Effector CD8-positive, alpha-beta T cell (primary cell): ENCODE data around the gene RAB3IL1.
"Not testable (repeated sequence)": the region's sequence is repeated elsewhere in the genome, so short reads cannot be mapped to it uniquely, and the experiment has no call there.

Source experiments
- DNase-seq: peaks from one replicate; lab custom pipeline; 2025; lab: John Stamatoyannopoulos, UW

RAB3IL1 gene

DNA sequence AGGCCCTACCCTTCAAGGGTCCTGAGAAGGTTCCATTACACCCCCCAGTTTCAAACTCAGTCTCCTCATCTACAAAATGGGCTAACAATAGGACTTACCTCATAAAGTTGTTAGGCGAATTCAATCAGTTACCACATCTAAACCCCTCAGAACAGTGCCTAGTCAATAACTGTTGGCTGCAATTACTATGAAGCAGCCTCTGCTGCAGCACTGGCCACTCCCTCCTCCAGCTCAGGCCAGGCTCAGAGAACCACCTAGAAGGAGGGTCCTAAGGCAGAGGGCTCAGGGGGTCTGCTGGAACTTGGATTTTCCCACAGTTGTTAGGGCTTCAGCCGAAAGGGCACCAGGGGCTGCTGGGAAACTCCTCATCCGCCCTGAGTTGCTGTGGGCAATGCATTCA lies 30.7 kb downstream of the RAB3IL1 start:
- no peak for DNase-seq

DNA sequence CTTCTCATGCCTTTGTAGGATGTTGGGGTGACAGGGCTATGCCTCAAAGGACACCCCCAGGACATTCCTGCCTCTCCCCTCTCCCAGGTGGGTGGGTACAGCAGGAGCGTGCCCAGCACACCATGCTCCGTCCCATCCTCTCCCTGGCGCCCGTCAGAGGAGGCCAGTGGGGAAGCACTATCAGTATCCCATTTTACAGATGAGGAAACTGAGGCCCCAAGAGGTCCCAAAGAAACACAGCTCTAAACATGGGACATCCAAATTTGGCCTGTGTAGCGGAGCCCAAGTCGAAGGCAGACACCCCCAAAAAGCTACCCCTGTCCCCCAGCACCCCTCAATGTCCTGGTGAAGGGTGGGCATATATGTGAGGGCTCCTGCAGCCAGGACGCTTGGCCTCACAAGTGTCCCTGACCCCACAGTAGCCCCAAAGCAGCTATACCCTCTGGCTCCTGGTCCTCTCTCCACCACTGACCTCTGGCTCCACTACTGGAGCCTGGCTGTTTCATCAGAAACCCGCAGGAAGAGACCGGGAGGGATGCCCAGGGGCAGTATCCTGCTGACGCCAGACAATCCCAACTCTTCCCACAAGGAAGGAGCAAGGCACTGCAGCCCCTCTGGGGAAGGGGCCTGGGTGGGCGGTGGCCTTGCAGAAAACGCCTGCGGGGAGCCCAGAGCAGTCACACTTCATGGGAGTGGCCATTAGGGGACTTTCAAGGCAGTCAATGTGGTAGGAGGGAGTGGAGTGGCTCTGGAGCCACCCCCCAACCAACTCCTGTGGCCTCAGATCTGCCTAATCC lies 31.4 kb downstream of the RAB3IL1 start:
- DNase-seq, result no peak

DNA sequence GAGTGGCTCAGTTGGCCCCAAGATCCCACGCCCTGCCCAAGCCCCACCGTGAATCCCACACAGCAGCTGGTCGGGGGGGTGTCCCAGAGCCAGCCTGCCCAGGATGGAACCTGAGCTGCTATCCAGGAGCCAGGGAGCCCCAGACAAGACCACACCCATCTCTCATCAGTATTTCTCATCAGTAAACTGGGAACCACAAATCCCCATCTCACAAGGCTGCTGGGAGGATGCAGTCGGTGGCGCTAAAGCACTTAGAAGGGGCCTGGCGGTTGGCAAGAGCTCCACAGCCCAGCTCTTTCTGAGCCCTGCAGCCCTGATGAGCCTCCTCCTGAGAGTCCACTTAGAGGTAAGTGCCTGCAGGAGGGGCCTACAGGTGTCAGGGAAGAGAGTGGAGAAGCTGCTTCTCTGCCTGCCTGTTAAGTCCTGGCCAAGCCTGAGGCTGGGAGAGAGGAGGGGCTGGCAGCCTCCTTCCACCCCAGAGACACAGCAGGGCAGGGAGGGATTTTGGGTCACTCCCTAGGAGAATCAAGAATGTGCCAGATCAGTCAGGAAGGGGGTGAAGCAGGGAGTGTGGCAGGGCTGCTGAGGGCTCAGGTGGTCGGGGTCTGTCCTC lies 32.1 kb downstream of the RAB3IL1 start:
- DNase-seq, result no peak

DNA sequence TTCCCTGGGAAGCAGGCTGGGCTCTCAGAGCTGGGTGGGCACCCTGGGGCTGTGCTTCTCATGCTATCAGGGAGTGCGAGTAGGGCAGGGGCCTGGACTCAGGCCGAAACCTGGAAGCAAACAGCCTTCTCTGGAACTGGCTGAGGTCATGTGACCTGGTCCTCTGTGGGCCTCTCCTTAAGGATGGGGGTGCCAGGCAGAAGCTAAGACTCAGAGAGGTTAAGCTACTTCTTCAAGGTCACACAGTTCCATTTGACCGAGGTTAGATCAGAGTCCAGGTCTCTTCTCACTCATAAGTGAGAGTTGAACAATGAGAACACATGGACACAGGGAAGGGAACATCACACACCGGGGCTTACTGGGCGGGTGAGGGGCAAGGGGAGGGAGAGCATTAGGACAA lies 33.4 kb downstream of the RAB3IL1 start:
- DNase-seq, result no peak

DNA sequence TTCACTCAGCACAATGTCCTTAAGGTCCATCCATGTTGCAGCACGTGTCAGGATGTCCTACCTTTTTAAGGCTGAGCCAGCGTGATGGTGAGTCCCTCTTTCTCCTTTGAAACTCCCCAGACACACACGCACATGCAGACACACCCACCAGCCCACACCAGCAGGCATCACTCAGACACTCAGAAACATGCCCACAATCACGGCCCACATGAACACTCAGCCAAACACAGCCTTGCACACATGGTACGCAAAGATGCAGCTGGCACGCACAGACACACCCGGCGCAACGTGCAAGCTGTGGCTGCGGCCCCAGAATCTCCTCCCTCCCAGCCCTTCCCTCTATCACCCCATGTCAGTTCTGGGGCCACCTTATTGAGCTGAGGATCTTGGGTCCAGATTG lies 34.0 kb downstream of the RAB3IL1 start:
- no peak for DNase-seq

DNA sequence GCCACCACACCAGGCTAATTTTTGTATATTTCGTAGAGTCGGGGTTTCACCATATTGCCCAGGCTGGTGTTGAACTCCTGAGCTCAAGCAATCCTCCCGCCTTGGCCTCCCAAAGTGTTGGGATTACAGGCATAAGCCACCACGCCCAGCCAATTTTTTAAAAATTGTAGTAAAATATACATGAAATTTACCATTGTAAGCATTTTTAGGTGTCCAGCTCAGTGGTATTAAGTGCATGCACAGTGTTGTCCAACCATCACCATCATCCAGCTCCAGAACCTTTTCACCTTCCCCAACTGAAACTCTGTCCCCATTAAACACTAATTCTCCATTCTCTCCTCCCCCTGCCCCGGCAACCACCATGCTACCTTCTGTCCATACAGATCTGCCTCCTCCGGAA lies 34.5 kb downstream of the RAB3IL1 start:
- DNase-seq, result no peak

DNA sequence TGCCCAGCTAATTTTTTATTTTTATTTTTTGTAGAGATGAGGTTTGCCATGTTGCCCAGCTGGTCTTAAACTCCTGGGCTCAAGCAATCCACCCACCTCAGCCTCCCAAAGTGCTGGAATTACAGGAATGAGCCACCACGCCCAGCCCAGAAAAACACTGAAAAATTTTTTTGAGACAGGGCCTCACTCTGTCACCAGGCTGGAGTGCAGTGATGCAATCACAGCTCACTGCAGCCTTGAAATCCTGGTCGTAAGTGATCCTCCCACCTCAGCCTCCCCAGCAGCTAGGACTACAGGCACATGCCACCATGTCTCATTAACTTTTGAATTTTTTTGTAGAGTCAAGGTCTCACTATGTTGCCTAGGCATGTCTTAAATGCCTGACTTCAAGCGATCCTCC lies 35.1 kb downstream of the RAB3IL1 start:
- not testable (repeated sequence) for DNase-seq

DNA sequence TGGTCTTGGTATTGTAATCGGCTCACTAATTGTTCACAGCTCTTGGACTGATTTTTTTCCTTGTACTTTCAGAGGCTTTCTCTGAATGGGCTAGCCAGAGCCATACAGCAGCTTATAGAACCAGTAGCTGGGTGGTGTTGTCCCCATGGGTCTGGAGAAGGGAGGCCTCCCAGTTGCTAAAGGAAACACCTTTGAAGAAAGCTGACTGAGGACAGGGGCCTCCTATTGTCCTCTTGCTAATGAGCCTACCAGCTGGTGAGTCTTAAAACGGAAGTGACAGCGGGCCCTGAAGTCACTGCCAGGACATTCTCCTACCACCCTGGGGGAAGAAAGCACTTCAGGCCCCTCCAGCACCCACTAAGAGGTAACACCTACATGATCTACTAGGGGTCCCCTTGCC lies 36.0 kb downstream of the RAB3IL1 start:
- DNase-seq, result no peak

DNA sequence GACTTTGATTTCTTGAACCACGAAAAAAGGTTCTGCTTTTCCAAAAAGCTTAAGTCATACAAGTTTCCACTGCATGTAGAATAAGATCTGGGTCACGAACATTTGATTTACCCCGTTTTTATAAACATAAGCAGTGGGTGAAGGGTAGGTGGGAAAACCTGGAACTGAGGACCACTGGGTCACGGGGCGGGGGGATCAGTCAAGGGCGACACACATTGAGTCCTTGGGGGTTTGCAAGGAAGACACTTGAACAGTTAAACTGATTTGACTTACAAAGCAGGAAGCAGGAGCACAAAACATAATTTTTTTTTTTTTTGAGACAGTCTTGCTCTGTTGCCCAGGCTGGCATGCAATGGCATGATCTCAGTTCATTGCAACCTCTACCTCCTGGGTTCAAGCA lies 36.9 kb downstream of the RAB3IL1 start:
- no peak for DNase-seq

DNA sequence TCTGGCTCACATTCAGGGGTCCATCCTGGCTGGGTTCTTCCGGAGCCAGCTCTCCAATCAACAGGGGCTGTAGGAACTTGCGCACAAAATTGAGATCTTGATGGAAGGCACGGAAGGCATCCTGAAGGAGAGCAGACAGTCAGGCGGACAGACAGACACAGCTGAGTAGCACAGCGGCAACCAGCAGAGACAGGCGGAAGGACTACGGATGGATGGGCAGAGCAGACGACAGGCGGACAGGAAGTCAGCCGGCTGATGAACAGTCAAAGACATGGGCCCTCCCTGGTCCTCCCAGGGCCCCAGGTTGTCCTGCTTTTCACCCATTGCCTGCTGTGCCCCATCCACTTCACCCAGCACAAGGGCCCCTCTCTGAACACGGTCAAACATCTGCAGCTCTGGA lies 37.3 kb downstream of the RAB3IL1 start:
- no peak for DNase-seq

DNA sequence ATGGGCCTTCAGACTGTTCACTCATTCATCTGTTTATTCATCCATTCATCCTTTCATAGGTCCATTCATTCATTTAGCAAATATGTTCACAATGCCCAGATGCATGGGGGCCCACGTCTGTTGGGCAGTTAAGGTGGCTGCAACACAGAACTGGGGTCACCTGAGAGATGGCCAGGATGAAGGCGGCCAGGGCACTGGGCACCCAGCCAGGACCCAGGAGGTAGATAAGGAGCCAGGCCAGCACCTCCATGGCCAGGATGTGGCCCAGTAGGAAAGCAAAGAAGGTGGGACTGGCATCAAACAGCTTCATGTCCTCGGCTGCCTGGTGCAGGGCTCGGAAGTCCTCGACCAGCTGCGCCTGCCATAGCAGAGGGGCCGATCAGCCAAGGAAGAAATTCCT lies 38.2 kb downstream of the RAB3IL1 start:
- no peak for DNase-seq

DNA sequence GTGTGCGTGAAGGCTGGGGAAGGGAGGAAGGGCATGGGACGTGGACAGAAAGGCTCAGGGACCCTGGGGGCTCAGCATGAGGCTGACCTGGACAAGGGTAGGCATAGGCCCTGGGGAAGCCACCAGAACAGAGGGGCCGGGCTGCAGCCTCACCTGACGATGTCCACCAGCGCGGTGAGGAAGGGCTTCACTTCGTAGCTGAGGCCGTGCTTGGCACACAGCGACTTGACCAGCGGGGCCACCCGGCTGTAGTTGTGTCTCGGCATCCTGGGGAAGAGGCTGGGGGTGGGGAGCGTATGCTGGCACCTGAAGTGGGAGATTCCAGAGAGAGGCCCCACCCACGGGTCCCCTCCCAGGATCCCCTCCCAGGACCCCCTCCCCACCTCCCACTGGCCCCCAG lies 41.7 kb downstream of the RAB3IL1 start:
- no peak for DNase-seq

DNA sequence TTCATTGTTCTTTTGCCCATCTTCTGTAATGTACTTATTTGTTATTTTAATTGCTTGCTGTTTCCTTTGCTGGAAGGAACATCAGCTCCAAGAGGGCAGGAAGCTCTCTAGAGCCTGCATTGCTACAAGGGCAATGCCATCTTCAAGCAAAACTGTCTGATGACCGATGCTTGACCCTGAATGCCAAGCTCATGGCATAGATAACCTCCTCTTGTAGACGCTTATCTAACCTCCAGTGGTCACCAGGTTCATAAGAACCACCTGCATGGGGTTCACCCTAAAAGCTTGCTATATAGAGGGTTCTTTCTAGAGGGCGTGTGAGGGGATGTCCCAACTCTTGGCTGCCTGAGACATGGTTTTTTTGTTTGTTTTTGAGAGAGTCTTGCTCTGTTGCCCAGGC lies 42.5 kb downstream of the RAB3IL1 start:
- no peak for DNase-seq

DNA sequence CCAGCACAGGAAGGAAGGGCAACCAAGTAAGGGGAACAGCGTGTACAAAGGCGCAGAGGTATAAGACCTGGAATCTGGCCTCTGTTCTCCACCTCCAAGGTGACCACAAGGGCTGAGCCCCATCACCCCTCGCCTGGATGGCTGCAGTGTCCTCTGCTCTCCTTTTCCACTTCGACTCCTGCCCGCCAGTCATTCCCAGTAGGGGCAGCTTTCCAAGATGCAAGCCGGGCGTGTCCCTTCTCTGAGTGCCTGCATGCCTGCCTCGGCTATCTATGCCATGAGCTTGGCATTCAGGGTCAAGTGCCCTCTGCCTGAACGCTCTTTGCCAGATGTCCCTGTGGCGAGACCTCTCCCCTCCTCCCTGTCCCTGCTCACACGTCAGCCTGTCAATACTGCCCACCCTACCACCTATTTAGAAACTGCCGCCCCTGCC lies 43.0 kb downstream of the RAB3IL1 start:
- no peak for DNase-seq

DNA sequence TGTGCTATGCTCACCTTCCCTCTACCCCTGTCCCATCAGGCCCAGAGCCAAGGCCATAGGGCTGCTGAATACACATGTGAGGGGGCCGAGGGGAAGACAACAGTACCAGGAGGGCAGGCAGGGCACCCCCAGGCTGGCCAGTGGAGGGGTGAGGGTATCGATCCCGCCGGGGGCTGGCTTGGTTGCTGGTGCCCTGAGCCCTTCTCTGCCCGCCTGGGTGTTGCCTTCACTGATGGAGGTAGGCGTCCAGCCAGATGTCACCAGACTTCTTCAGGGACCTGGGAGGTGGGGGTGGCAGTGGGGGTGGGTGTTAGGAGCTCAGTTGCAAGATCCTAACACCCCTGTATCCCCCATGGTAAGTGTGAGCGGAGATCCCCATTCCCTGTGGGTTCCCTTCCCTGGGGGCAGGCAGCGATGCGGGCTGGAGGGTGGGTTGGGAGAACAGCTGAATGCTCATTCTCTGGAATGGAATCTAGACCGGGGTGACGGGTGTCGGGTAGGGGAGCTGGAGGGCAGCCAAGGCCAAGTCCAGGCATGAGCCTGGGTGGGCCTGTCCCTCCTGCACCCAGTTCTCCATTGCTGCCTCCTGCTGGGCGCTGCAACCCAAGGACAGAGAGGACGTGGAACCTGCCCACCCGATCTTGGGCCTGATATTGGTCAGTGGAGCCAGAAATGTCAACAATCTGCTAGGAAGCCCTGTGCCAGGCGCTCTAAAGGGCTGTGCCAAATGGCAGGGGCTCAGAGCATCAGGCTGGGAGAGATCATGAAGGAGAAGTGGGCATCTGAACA lies 43.6 kb downstream of the RAB3IL1 start:
- DNase-seq, result no peak

DNA sequence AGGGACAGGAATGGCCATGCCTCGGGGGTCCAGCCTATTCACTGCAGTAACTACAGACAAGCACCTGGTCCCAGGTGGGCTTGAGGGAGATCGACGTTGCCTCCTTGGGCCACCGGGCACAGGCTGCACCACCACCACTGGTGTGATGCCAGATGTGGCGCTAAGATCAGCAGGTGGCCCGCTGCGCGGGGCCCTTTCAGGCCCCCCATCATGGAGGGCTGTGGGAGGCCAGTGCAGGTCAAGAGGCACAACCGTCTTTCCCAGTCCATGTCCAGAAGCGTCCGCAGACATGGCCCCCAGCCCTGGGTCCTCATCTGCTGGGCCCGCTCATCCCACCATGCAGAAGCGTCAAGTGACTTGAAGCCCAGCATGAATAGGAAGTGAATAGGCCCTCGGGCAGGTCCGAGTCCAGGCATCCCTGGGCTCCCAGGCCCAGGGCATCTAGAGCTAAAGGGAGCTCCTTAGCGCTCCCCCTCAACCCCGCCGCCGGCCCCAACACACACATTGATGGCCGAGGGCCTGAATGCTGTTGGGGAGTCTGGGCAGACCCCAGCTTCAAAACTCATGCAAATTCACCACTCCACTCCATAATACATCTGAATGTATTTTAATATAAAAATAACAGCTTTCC lies 44.3 kb downstream of the RAB3IL1 start:
- no peak for DNase-seq

DNA sequence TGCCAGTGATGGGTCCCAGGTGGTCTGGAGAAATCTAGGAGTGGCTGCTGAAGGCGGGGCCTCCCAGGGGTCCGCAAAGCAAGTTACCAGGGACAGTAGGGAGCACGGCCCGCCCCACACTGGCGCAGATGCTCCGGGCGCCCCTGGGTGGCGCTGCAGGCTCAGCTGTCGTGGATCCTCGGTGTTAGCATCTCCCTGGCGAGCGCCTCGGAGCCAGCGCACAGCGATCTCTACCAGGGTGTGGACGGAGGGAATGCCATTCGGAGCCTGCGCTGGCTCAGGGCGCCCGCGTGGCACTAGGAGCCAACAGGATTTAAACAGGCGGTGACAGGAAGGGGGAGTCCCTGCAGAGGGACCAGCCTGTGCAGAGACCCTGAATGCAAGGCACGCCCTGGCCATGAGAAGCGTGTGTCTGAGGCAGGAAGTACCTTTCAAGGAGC lies 46.2 kb downstream of the RAB3IL1 start:
- peak; percentile 22 for DNase-seq

DNA sequence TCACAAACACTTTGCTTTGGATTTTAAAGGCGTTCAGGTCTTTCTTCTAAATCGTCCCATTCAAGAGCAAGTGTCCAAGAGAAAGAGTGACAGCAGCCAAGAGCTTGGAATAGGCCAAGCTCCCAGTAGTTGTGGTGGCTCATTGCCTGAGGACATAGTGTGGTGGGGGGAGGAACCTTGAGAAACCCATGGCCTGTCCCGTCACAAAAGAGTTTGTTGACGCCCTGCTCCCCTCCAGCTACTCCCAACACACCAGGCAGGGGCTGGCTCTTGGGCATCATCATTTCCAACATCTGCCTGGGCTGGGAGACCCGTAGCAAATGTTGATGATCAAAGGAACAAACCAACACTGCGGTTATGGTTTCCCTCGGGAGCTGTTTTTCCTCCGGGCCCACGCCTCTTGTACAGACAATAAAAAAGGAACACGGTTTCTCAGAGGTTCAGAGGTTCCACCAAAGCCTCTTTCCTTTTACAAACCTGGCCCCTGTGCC lies 46.8 kb downstream of the RAB3IL1 start:
- no peak for DNase-seq

DNA sequence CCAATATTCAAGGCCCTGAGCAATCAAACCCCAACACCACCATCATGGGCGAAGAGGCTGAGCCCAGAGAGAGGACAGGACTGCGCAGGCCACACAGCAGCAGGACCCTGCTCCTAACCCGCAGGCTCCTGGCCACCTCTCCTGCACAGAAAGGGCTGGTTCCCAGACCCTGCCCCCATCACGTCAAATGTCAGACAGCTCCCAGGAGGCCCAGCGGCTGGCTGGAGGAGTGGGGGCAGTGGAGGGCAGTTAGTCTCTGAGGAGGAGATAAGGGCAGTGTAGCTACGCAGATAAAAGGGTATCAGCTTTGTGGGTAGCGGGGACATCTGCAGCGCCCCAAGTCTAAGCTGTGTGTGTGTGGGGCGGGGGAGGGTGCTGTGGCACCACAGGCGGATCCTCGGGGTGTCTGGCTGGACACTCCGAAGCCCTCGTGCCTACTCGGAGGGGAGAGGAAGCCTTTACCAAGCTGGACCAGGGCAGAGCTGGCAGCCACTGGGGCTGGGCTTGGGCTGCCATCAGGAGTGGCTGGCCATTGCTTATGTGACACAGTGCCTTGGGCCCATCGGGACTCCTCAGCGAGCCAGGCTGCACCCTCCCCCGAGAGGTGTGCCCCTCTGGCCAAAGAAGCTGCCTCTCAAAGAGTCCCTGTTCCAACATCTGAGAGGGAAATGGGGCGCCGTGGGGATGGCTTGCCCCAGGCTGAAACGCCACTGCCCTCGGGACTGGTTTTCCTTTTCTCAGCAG lies 47.5 kb downstream of the RAB3IL1 start:
- DNase-seq, result no peak

DNA sequence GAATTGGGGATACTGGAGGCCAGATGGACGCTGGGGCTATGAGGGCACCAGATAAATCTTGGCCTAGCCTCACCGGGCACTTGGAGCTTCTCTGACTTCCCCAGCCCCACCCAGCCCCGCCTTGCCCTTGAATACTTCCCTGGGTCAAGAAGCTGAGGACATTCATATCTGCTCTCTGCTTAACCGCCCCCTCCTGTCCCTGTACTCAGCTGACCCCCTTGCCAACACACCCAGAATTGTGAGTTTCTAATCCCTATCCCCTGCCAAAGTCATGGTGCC lies 48.0 kb downstream of the RAB3IL1 start:
- no peak for DNase-seq

DNA sequence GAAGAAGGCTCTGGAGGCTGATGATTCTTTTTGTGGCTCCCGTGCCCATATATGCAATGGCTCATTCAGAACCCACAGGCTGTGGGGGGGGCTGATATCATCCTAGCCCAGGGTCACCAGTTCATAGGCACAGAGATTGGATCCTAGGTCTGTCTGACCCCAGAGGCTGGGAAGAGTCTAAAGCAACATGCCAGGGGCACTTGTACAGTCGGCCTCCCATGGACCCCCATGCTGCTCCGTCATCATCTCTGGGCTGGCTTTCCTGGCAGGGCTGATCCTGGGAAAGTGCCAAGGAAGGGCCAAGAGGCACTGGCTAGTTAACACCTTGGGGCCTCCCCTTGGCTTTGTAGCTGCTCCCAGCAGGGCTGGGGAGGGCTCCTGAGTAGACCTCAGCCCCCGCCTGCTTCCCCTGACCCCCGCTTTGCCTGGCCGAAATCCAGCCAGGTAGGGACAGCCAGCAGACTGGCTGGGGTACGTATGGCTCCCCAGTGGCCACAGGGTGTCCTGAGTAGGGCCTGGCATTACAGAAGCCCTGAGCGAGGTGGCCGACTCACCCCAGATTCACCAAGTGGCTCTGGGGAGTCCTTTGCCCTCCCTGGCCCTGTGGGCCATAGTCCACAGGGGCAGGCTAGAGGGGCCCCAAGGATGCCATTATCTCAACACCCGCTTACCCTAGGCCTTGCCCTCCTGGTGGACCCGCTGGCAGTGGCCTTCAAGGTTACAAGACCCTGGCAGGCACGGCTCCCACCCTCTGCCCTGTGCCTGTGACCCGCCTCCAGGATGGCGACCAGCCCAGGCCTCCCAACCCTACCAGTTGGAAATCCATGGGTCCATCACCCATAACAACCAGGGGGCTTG lies 48.6 kb downstream of the RAB3IL1 start:
- DNase-seq, result no peak
